COR-L47 (cell line): ENCODE results near the gene ZNF184.

Source experiments
- DNase-seq: peaks from one replicate; lab custom pipeline; 2025; lab: John Stamatoyannopoulos, UW

ZNF184 gene

GRCh38 chr6:27472617-27473400, at the start of gene ZNF184:
Gene ZNF184, minus strand, starts transcription at chr6:27473105. Its CDS starts 811 bp downstream, at chr6:27472294.
- peak; percentile 98 for DNase-seq

- peak; percentile 54 for DNase-seq
Measured at GRCh38 chr6:27518881-27519795, 46.2 kb upstream of the ZNF184 start.

- DNase-seq: no peak
Measured at GRCh38 chr6:27517928-27518787, 45.3 kb upstream of the ZNF184 start.

GRCh38 chr6:27517238-27517637, 44.3 kb upstream of the ZNF184 start:
- DNase-seq: no peak

- DNase-seq: no peak
Measured at GRCh38 chr6:27514906-27515495, 42.1 kb upstream of the ZNF184 start.

GRCh38 chr6:27512525-27512924, 39.6 kb upstream of the ZNF184 start:
- DNase-seq: no peak

DNA sequence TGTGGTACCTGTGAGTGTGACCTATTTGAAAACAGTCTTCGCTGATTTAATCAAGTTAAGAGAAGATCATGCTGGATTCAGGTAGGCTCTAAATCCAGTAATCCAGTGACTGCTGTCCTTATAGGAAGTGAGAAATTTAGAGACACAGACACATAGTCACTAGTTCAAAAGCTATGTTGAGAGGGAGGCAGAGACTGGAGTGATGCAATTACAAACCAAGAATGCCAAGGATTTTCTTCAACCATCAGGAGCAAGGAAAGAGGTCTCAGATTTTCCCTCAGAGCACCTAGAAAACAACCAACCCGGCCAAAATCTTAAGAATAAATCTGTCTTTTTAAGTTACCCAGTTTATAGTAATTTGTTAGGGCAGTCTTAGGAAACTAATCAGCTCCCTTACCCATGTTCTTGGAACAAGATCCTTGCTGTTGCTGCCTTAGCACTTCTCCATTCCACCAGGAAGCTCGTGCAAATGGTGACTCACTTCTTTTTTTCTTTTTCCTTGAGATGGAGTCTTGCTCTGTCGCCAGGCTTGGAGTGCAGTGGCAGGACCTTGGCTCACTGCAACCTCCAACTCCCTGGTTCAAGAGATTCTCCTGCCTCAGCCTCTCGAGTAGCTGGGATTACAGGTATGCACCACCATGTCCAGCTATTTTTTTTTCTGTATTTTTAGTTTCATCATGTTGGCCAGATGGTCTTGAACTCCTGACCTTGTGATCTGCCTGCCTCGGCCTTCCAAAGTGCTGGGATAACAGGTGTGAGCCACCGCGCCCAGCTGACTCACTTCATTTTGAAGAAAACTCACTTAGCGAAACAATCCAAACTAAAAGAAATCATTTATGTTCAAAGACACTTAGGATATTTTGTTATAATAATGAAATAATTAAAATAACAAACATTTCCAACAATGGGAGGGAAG, 34.4 kb upstream of the ZNF184 start:
- no peak for DNase-seq

GRCh38 chr6:27505209-27506027, 32.5 kb upstream of the ZNF184 start:
- DNase-seq: peak; percentile 25

DNA sequence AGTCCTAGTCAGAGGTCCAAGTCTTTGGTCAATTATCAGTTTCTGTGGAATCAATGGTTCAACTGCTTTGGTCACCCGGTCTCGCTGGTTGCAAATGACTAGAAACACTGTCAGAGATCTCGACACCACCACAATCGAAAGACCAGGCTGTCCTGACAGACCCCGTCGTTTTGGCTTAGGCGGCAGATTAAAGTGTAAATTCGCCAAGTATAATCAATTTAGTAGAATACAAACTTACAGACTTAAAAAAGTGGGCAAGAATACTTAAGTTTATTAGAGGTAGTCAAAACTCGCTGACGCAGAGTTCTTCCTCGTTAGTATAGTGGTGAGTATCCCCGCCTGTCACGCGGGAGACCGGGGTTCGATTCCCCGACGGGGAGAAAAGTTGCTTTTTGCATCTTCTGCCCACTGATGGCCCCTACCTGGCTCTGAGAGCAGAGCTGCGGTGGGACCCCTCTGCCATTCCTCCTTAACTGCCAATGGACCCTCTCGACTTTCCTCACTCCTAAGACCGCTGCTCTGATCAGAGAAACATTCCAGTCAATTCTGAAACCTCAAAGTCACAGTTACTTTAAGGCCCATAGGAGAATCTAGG, 30.6 kb upstream of the ZNF184 start:
- peak; percentile 47 for DNase-seq

DNA sequence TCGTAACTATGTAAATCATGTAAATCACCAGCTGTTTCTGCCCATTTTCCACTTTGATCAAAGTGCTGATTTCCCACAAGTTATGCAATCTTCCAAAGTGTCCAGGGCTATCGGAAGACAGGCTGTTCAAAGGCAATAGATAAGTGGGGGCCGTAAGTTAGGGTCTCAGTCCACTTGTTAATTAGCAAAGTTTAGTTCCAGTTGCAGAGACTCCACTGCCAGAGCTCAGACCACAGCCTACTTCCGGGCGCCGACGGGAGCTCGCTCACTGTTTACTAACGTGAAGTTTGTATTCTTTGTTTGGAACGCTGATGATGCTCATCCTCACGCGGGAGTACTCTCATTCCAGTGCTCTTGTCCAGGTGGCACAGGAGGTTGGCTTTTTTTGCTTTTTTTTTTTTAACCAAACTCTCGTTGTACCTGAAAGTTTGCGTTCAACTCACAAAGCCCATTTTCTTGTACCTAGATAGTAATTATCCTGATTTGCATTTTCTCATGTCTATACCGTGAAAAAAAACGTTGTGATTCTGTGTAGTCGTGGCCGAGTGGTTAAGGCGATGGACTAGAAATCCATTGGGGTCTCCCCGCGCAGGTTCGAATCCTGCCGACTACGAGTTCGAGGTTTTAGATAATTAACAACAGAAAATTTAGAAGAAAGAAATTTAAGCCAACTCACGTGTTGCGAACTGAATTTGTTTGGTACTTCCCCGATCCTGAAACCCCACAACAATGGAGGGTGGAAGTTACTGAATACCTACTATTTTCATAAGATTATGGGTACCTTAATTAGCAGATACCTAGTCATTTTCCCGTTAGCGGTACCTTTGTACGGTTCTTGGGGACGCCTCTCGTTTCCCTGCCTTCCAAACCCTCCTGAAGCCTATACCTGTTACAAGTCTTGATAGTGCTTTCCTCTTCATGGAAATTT, 29.9 kb upstream of the ZNF184 start:
- DNase-seq: peak; percentile 59

DNA sequence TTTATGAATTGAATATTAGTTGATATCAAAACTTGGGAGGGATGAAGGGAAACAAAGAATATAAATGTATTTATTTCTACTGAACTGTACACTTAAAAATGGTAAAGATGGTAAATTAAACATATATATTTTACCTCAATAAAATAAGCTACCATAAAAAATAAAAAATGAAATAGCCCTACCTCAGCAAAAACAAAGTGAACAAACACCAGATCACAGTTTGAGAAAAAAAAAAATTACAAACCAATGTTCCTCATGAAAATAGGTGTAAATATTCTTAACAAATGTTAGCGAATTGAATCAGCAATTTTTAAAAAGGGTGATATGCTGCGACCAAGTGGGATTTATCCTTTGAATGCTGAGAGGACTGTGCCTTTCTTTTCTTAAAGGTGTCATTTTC, 28.3 kb upstream of the ZNF184 start:
- DNase-seq: no peak

- DNase-seq: no peak
Measured at GRCh38 chr6:27500177-27500576, 27.3 kb upstream of the ZNF184 start.

- no peak for DNase-seq
Measured at GRCh38 chr6:27495386-27496135, 22.7 kb upstream of the ZNF184 start.

DNA sequence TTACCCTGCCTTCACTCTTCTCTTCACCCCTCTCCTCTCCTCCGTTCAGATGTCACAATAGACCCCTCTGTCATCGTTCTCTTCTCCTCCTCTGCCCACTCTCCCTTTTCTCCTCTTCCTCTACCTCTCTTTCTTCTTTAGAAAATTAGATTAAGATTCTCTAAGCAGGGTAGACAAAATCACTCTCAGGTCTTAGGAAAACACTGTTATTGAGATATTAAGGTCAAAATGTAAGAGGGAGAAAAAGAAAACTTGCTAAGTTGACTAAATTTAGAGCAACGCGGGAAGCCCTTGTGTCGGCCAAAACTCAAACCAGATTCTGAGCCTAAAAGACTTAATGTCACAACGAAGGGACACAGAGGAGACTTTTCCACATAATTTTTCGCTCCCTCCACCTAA, 22.1 kb upstream of the ZNF184 start:
- no peak for DNase-seq

- no peak for DNase-seq
Measured at GRCh38 chr6:27494103-27494502, 21.2 kb upstream of the ZNF184 start.

- DNase-seq: no peak
Measured at GRCh38 chr6:27492631-27493190, 19.8 kb upstream of the ZNF184 start.
